HUES64 (cell line): ENCODE data around the gene HEXIM2.

Experiments used
- H3K27ac ChIP-seq: 2 replicates; pipeline ENCODE4 v1.7.0; 2013; ENCODE audit warnings: low read depth, low read length, inconsistent platforms
- H3K27me3 ChIP-seq: 2 replicates; pipeline ENCODE4 v1.6.1; 2013; ENCODE audit warnings: mild to moderate bottlenecking, low read length; ENCODE audit not compliant: insufficient read depth
- H3K36me3 ChIP-seq: 2 replicates; pipeline ENCODE4 v1.6.1; 2013; ENCODE audit warnings: mild to moderate bottlenecking, low read length; ENCODE audit not compliant: insufficient read depth
- H3K4me1 ChIP-seq: 2 replicates; pipeline ENCODE4 v1.6.1; 2013; ENCODE audit warnings: mild to moderate bottlenecking, low read length, moderate library complexity; ENCODE audit not compliant: insufficient read depth
- H3K4me3 ChIP-seq: 2 replicates; pipeline ENCODE4 v1.5.1; 2013; ENCODE audit warnings: mild to moderate bottlenecking, low read length, moderate library complexity
- H3K9ac ChIP-seq: 2 replicates; pipeline ENCODE4 v1.6.1; 2013; ENCODE audit warnings: mild to moderate bottlenecking, low read depth, low read length
- H3K9me3 ChIP-seq: 2 replicates; pipeline ENCODE4 v1.6.1; 2013; ENCODE audit warnings: low read depth, low read length; ENCODE audit not compliant: insufficient read depth
- WGBS: fragments of 150-250, 120-280 bp; methylation state at CpG from one replicate; pipeline ENCODE4 v1.1.7; 2013; ENCODE audit warnings: missing lambda C conversion rate; 5-methylcytosine and 5-hydroxymethylcytosine counted together

Gene HEXIM2

DNA sequence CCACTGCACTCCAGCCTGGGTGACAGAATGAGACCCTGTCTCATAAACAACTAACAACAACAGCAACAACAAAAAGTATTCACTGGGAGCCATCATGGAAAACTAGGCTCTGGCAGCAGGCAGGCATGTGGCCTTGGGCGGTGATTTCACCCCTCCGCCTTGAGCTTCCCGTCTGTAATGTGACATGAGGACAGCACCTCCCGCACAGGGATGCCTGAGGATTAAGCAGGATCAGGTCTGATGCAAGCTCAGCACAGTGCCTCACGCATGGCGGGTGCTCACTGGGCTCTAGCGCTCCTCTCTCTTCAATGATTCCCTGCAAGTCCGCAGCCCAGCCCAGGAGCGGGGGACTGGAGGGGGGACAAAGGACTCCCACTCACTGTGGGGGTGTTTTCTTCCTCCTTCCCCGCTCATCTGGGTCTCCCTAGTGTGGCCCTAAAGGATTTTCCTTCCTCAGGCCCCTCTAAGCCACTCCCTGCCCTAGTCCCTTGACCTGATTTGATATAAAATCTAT, 32.2 kb upstream of the HEXIM2 start:
- no peaks in the 10 kb centered on the region for H3K27me3 ChIP-seq
- WGBS, result 76% methylated on average over 9 of the region's 10 CpGs
- no peak overlapping the region for H3K4me3 ChIP-seq
- H3K36me3 ChIP-seq, result no peaks in the 10 kb centered on the region
- H3K4me1 ChIP-seq, result peaks cover 3% of the 10 kb centered on the region; the same call in 1 of the 2 replicates
- H3K27ac ChIP-seq, result no peak overlapping the region; the same call in 1 of the 2 replicates
- no peak overlapping the region for H3K9ac ChIP-seq
- no peaks in the 10 kb centered on the region for H3K9me3 ChIP-seq

DNA sequence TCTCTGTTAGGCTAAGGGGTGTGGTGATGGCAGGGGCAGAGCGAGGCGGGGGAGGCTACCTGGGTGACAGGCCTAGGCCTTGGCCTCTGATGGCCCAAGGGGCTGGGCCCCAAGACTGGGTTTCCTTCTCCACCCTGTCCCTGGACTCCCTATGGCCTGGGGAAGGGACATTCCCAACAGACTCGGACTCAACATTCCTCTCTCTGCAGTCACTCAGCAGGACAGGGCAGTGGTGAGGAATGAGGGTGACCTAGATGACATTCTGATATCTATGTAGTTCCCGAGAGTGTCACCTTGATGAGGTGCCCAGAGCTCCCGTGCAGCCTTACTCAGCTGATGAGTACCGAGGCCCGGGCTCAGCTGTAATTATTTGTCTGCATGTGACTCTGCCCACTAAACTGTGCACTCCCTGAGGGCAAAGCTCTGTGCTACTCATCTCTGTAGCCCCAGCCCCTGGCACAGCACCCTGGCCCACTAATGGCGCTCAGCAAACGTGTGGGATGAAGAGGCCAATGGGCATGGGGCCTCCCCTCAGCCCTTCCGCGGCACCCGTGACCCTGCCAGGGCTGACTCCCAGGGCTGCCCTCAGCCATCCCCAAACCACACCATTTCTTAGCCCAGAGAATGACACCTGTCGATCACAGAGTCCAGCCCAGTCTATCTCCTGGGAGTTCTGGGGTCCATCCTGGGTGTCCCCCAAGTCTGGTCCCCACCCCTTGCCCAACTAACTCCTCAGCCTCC, 31.6 kb upstream of the HEXIM2 start:
- H3K4me3 ChIP-seq, result no peak overlapping the region
- H3K27ac ChIP-seq, result no peak overlapping the region; the same call in 1 of the 2 replicates
- 85% methylated on average over 12 of the region's 13 CpGs for WGBS
- peaks cover 3% of the 10 kb centered on the region; the same call in 1 of the 2 replicates for H3K4me1 ChIP-seq
- no peaks in the 10 kb centered on the region for H3K9me3 ChIP-seq
- H3K36me3 ChIP-seq, result no peaks in the 10 kb centered on the region
- no peak overlapping the region for H3K9ac ChIP-seq
- H3K27me3 ChIP-seq, result no peaks in the 10 kb centered on the region

GRCh38 chr17:45130681-45131615, 30.7 kb upstream of the HEXIM2 start:
- H3K27me3 ChIP-seq, result no peaks in the 10 kb centered on the region
- WGBS, result 91% methylated on average over 17 of the region's 17 CpGs
- no peaks in the 10 kb centered on the region for H3K36me3 ChIP-seq
- H3K9me3 ChIP-seq, result no peaks in the 10 kb centered on the region
- no peak overlapping the region for H3K9ac ChIP-seq
- H3K4me3 ChIP-seq, result peak overlapping the region; percentile 63
- H3K27ac ChIP-seq, result no peak overlapping the region
- H3K4me1 ChIP-seq, result peaks cover 3% of the 10 kb centered on the region; the same call in 1 of the 2 replicates

- H3K27me3 ChIP-seq, result no peaks in the 10 kb centered on the region
- no peaks in the 10 kb centered on the region for H3K36me3 ChIP-seq
- H3K9ac ChIP-seq, result peak overlapping the region; percentile 58; the same call in 1 of the 2 replicates
- WGBS, result 17% methylated on average over 46 of the region's 46 CpGs
- H3K9me3 ChIP-seq, result no peaks in the 10 kb centered on the region
- H3K4me3 ChIP-seq, result peak overlapping the region; percentile 63
- peak overlapping the region; percentile 23; the same call in 1 of the 2 replicates for H3K27ac ChIP-seq
- H3K4me1 ChIP-seq, result peaks cover 3% of the 10 kb centered on the region; the same call in 1 of the 2 replicates
Measured at GRCh38 chr17:45131616-45132319, 29.9 kb upstream of the HEXIM2 start.

GRCh38 chr17:45132320-45132571, 29.4 kb upstream of the HEXIM2 start, which contains the start of gene PLCD3:
TSS of gene PLCD3 (minus strand) at chr17:45132515. CDS start at chr17:45132410, 105 bp downstream.
- H3K4me1 ChIP-seq, result peaks cover 3% of the 10 kb centered on the region; the same call in 1 of the 2 replicates

GRCh38 chr17:45132572-45133463, 28.9 kb upstream of the HEXIM2 start:
- no peaks in the 10 kb centered on the region for H3K27me3 ChIP-seq
- H3K4me1 ChIP-seq, result peaks cover 3% of the 10 kb centered on the region; the same call in 1 of the 2 replicates
- no peaks in the 10 kb centered on the region for H3K9me3 ChIP-seq
- WGBS, result 3% methylated on average over 71 of the region's 71 CpGs
- H3K36me3 ChIP-seq, result no peaks in the 10 kb centered on the region
- H3K4me3 ChIP-seq, result peak overlapping the region; percentile 68
- no peak overlapping the region; the same call in 1 of the 2 replicates for H3K9ac ChIP-seq
- peak overlapping the region; percentile 67; the same call in 1 of the 2 replicates for H3K27ac ChIP-seq

More at GRCh38 chr17:45132320-45132571, 29.4 kb upstream of the HEXIM2 start, which contains the start of gene PLCD3:
- peak within 1 kb of the TSS; percentile 58; the same call in 1 of the 2 replicates for H3K9ac ChIP-seq
- H3K27ac ChIP-seq, result peak within 1 kb of the TSS; percentile 67; the same call in 1 of the 2 replicates
- H3K27me3 ChIP-seq, result no peaks in the 10 kb centered on the region
- WGBS, result under 1% methylated on average over 36 of the region's 36 CpGs
- peak within 1 kb of the TSS; percentile 68 for H3K4me3 ChIP-seq
- no peaks in the 10 kb centered on the region for H3K36me3 ChIP-seq
- no peaks in the 10 kb centered on the region for H3K9me3 ChIP-seq

DNA sequence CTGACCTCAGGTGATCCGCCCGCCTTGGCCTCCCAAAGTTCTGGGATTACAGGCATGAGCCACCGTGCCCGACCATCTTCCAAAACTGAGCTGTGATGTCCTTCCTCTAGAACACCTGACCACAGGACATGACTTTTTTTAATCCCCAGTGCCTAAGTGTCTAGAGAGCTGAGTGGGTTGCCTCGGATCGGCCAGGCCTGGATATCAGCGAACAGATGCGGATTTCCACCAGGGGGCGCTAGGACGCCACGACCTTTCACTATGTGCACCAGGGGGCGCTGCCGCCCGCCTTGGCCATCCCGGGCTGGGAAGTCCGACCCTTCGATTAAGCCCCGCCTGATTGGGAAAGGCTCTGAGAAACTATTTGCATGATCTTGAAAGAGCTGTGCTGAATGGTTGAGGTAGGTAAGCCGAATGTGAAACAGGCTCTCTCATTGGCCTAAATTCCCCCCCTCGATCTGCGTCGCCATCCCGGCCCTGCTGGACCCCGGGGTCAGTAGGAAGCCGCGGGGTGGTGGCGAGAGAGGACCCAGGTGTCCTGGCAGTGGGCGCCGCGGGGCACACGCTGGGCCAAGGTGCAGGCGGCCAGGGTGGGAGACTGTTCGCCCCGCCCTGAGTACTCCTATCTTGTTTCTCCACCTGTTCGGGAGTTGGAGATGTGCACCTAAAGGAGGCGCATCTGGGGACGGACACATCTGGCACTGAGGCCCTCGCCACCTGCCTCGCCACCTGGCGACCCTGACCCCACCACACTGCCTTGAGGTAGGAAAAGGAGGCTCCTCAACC, 26.3 kb upstream of the HEXIM2 start, which contains the start of gene ACBD4:
ACBD4 (plus strand) TSS at position 496 of the 786 bp plus-strand sequence. CDS start 458 bp downstream, outside the sequence.
- H3K4me1 ChIP-seq, result no peaks in the 10 kb centered on the region
- H3K4me3 ChIP-seq, result peak within 1 kb of the TSS; percentile 61
- WGBS, result 24% methylated on average over 40 of the region's 40 CpGs
- no peaks in the 10 kb centered on the region for H3K27me3 ChIP-seq
- H3K9ac ChIP-seq, result peak within 1 kb of the TSS; percentile 46
- no peaks in the 10 kb centered on the region for H3K9me3 ChIP-seq
- H3K36me3 ChIP-seq, result no peaks in the 10 kb centered on the region
- H3K27ac ChIP-seq, result no peak within 1 kb of the TSS

GRCh38 chr17:45135978-45136791, 25.5 kb upstream of the HEXIM2 start:
- H3K27ac ChIP-seq, result no peak overlapping the region

More at GRCh38 chr17:45135978-45136791, 25.5 kb upstream of the HEXIM2 start:
- Histone ChIP-seq H3K4me1 (no peaks in the 10 kb centered on the region), H3K9me3 (no peaks in the 10 kb centered on the region), H3K9ac (peak overlapping the region; percentile 46), H3K36me3 (no peaks in the 10 kb centered on the region), H3K27me3 (no peaks in the 10 kb centered on the region), H3K4me3 (peak overlapping the region; percentile 61)
- 88% methylated on average over 21 of the region's 21 CpGs for WGBS
